Astrocyte of the cerebellum (primary cell): ENCODE measurements around the gene ZNF524.

ENCODE experiments used
- DNase-seq: peaks from one replicate; pipeline ENCODE4 v3.0.0-alpha.2; 2011; ENCODE audit warnings: low read depth
- H3K4me3 ChIP-seq: 2 replicates; pipeline ENCODE4 v1.5.1; 2011; ENCODE audit warnings: mild to moderate bottlenecking, low read depth, low read length, moderate library complexity
- in situ Hi-C: cut with HindIII; loops from 2 replicates; pipeline ENCODE4 v1.10.0; 2017; ENCODE audit warnings: low sequenced_read_pairs
- TF ChIP-seq, protein P1 (sequence below): IDR thresholded peaks from 2 replicates; pipeline ENCODE4 v1.5.1; 2012; ENCODE audit warnings: low read length, low read depth, moderate library complexity, mild to moderate bottlenecking; ENCODE audit errors: missing control alignments

Gene ZNF524

DNA sequence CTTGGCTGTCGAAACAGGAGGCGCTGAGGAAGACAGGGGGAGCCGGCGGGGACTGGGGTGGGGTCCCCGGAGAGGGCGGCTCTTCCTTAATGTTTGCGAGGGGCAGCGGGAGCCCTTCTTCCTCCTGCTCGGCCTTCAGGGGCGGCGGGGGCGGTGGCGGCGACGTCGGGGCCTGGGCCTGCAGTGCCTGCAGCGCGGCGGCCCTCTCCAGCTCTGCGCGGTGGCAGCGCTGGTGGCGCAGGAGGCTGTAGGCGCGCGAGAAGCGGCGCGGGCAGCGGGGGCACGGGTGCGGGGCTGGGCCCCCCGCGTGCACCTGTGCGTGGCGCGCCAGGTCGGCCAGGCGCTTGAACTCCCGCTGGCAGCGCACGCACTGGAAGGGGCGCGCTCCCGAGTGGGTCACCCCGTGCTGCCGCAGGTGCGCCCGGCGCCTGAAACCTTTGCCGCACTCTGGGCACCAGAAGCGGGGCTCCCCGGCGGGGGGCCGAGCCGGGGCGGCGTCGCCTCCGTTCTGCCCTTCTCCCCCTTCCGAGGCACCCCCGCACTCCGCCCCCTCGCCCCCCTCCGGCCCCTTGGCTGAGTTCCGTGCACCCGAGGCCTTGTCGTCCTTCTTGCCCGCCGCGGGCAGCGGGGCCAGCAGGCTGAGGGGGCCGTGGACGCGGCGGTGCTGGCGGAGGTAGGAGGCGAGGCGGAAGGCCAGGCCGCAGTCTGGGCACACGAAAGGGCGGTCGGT lies 21.9 kb upstream of the ZNF524 start:
- H3K4me3 ChIP-seq, result no peak overlapping the region
- in situ Hi-C loops, result no loop called here
- TF ChIP-seq, protein P1, sequence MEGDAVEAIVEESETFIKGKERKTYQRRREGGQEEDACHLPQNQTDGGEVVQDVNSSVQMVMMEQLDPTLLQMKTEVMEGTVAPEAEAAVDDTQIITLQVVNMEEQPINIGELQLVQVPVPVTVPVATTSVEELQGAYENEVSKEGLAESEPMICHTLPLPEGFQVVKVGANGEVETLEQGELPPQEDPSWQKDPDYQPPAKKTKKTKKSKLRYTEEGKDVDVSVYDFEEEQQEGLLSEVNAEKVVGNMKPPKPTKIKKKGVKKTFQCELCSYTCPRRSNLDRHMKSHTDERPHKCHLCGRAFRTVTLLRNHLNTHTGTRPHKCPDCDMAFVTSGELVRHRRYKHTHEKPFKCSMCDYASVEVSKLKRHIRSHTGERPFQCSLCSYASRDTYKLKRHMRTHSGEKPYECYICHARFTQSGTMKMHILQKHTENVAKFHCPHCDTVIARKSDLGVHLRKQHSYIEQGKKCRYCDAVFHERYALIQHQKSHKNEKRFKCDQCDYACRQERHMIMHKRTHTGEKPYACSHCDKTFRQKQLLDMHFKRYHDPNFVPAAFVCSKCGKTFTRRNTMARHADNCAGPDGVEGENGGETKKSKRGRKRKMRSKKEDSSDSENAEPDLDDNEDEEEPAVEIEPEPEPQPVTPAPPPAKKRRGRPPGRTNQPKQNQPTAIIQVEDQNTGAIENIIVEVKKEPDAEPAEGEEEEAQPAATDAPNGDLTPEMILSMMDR, result no peak
- DNase-seq, result no peak

DNA sequence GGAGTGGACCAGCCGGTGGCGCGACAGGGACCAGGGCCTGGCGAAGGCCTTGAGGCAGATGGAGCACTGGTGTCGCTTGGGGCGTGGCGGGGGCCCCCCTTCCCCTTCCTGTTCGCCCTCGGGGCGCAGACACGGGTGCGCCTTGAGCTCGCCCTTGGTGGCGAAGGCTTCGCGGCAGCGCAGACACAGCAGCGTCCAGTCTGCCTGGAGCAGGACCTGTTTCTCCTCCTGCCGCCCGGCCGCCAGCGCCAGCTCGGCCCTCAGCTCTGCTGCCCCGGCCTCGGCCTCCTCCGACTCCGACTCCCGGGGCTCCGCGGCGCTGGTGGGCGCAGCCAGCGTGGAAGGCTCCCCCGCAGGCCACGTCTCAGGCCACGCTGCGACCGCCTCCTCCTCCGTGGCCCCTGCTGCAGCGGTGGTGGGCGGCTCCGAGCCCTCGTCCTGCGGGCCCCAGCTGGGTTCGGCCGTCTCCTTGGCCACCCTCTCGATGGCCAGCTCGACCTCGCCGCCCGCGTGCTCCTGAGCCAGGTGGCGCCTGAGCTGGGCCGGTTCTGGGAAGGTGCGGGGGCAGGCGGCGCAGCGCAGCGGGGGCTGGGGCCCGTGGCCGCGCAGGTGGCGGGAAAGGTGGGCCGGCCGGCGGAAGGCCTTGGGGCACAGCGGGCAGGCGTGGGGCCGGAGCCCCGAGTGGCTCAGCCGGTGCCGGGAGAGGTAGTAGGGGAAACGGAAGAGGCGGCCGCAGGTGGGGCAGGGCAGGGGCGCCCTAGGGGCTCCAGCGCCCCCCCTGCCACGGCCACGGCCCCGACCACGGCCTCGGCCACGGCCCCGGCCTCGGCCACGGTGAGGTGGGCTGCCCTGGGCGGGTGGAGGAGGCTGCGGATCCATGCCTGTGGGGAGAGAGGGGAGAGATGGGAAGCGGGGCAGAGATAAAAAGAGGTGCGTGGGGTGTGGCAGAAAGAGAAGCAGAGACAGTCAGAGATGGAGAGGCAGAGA lies 21.0 kb upstream of the ZNF524 start:
- peak overlapping the region; percentile 92 for H3K4me3 ChIP-seq
- TF ChIP-seq, protein P1, result no peak
- in situ Hi-C loops, result no loop called here
- DNase-seq, result no peak

DNA sequence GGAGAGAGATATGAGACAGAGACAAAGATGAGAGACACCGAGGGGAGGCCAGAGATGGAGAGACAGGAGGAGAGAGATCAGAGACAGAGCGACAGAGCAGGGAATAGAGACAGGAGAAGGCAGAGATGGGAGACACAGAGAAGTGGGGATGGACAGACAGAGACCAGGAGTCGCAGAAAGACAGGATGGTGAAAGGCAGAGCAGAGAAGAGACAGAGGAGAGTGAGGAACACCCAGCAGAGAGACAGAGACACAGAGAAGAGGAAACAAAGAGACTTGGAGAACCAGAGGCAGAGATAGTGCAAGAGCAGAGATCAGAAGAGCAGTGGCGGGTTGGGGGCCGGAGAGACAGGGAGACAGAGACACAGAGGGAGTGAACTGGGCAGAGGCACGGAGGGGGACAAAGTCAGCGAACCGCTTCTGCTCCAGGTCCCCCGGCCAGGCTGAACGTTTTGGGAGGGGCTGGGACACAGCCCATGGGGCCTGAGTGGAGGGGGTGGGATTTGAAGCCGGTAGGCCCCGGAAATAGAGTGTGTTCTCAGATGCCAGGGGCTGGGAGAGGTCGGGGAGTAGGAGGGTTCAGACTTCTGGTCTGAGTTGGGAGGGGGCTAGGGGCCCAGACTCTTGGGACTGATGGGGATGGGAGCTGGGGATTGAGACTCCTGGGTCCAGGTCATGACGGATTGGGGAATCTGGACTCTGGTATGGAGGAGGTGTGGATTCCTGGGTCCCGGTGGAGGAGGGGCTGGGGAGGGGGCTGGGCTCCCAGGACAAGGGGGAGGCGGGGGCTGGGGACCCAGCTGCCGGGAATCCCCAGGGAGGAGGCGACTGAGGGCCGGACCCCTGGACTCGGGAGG lies 20.1 kb upstream of the ZNF524 start:
- in situ Hi-C loops, result no loop called here
- TF ChIP-seq, protein P1, result no peak
- peak overlapping the region; percentile 92 for H3K4me3 ChIP-seq
- DNase-seq, result no peak

DNA sequence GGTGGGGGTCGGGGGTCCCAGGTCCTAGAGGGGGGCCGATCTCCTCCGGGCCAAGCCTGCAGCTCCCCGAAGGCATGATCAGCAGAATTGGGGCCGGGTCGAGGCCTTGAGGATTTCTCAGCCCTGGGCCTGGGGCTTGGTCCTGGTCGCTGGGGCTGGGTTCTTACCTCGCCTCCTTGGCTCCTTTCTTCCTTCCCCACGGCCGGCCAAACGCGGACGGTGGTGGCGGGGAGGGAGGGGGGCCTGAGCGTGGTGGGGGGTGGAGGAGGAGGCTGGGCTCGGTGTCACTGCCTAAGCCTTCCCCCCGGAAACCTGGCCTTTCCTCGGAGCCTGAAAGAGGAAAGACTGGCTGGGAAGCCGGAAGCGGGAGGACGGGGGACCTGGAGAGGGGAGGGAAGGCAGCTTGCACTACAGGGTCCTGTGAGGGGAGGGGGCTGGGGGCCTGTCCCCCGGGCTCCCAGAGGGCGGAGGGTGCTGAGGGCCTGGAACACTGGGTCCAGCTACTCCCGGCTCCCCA lies 19.4 kb upstream of the ZNF524 start, which contains the start of gene ZNF579:
Gene ZNF579 (minus strand): TSS at position 221 of the 517 bp plus-strand sequence. CDS start 1,209 bp downstream, outside the sequence.
- peak; percentile 80 for DNase-seq
- TF ChIP-seq, protein P1, result no peak
- in situ Hi-C loops, result no loop called here
- H3K4me3 ChIP-seq, result peak within 1 kb of the TSS; percentile 92

DNA sequence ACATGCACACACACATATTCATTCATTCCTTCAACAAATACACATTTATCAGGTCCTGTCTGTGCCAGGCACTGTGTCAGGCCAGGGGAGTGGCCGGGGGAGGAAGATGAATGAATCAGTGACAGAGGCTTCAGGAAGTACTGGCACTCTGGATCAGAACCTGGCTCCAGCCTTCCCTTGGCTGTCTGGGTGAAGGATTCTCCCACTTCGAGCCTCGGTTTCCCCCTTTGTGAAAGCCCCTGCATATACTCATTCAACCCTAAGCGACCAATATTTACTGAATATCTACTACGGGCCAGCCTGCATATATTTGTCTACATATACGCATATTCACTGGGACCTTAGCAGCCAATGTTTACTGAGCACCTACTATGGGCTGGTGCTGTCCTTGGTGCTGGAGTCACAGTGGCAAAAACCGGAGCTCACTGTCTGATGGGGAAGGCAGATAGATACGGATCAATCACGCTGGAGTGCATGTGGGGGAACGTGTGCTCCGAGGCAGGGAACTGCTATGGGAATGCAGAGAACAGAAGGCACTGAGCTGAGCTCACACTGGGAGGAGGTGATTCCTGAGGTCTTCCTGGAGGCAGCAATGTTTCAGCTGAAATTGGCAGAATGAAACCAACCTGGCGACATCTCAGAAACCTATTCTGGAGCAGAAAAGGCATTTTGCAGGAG lies 18.8 kb upstream of the ZNF524 start:
- TF ChIP-seq, protein P1, result no peak
- no peak for DNase-seq
- H3K4me3 ChIP-seq, result peak overlapping the region; percentile 92
- in situ Hi-C loops, result no loop called here
